IMR-90 (cell line): ENCODE data around the gene RNF32.

Source experiments
- BHLHE40 ChIP-seq: fragments of 150-350 bp; IDR thresholded peaks from 2 replicates; pipeline ENCODE4 v1.6.1; 2016; ENCODE audit warnings: mild to moderate bottlenecking, low read depth, low read length
- POLR2A ChIP-seq: IDR thresholded peaks from 2 replicates; pipeline ENCODE4 v1.6.1; 2012; ENCODE audit warnings: mild to moderate bottlenecking, low read depth, low read length

DNA sequence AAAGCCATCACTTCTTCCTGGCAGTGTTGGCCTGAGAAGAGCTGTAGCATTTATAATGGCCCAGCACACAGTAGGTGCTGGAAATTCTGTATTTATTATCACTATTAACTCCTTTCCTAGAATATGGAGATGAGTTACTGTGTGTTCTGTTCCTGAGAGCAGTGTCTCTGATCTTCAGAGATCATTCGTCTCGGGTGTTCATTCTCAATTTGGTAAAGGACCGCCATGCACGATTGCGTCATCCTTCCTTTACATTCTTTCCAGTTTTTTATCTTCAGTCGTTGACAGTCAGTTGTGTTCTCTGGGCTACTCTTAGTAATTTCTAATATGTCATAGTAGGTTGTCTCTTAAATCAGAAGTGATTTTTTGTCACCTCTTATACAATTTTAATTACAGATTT, 18.6 kb downstream of the RNF32 start:
- TF ChIP-seq BHLHE40 (no peak), POLR2A (no peak)
